ENCODE data around the gene KMO. TPM values are rescaled to one million over a fixed set of nuclear protein-coding genes. Genes with fewer than 3 reads are reported as not detected.

Gene KMO
- total RNA-seq, 1 experiment from 2014 or later: not detected

GRCh38 chr1:241518476-241519307, 13.5 kb upstream of the KMO start:
- no peak overlapping the region; a peak in 2 of 5 replicates for H3K4me3 Mint-ChIP-seq
- Histone ChIP-seq H3K56ac (ENCODE audit: insufficient read length, low read depth, low read length) (no peak overlapping the region), H3K9me3 (ENCODE audit: control insufficient read depth, low read depth, low read length) (no peaks in the 10 kb centered on the region), H3K14ac (ENCODE audit: insufficient read depth, low read length) (no peak overlapping the region), H3T11ph (ENCODE audit: low read length) (no peak overlapping the region), H2BK20ac (ENCODE audit: low read depth, low read length, poor library complexity, severe bottlenecking) (no peak overlapping the region), H3K4me2 (ENCODE audit: insufficient read depth, insufficient read length, low read length) (peak overlapping the region; percentile 94), H3K27ac (ENCODE audit: insufficient read length, low read depth, low read length) (no peak overlapping the region), H2BK12ac (ENCODE audit: insufficient read length, low read depth, low read length) (no peak overlapping the region), H2BK5ac (ENCODE audit: insufficient read length, low read length) (no peak overlapping the region), H3K18ac (ENCODE audit: insufficient read length, low read depth, low read length) (no peak overlapping the region), H4K20me1 (ENCODE audit: control insufficient read depth, insufficient read depth, insufficient read length) (no peaks in the 10 kb centered on the region), H3K79me2 (ENCODE audit: insufficient read depth, low read length) (peaks cover 2% of the 10 kb centered on the region; the same call in 1 of the 2 replicates), H3K23ac (ENCODE audit: insufficient read length, low read depth, low read length) (no peak overlapping the region), H3K4me1 (ENCODE audit: insufficient read depth, low read length) (no peaks in the 10 kb centered on the region), H4K5ac (ENCODE audit: insufficient read length, low read depth, low read length) (no peak overlapping the region), H2AK5ac (ENCODE audit: insufficient read length, low read length) (no peak overlapping the region), H4K91ac (ENCODE audit: insufficient read length, low read depth, low read length) (no peak overlapping the region), H3K23me2 (ENCODE audit: insufficient read length, low read depth, low read length, poor library complexity, severe bottlenecking) (peaks cover 5% of the 10 kb centered on the region), H3K4ac (ENCODE audit: low read depth, low read length) (no peak overlapping the region), H4K8ac (replicated peaks; ENCODE audit: insufficient read length, low read depth, low read length) (no peak overlapping the region), H3K27me3 (ENCODE audit: insufficient read depth, low read length) (no peaks in the 10 kb centered on the region), H3K79me1 (ENCODE audit: insufficient read depth, low read depth, low read length, poor library complexity, severe bottlenecking) (peaks cover 3% of the 10 kb centered on the region), H3K9ac (ENCODE audit: extremely low read depth, insufficient read length, low read length) (peak overlapping the region; percentile 56), H2BK120ac (ENCODE audit: low read depth, low read length, poor library complexity, severe bottlenecking) (no peak overlapping the region), H2BK15ac (ENCODE audit: low read depth, low read length) (no peak overlapping the region), H2AFZ (ENCODE audit: low read length) (no peak overlapping the region)
- TF ChIP-seq, protein P1, sequence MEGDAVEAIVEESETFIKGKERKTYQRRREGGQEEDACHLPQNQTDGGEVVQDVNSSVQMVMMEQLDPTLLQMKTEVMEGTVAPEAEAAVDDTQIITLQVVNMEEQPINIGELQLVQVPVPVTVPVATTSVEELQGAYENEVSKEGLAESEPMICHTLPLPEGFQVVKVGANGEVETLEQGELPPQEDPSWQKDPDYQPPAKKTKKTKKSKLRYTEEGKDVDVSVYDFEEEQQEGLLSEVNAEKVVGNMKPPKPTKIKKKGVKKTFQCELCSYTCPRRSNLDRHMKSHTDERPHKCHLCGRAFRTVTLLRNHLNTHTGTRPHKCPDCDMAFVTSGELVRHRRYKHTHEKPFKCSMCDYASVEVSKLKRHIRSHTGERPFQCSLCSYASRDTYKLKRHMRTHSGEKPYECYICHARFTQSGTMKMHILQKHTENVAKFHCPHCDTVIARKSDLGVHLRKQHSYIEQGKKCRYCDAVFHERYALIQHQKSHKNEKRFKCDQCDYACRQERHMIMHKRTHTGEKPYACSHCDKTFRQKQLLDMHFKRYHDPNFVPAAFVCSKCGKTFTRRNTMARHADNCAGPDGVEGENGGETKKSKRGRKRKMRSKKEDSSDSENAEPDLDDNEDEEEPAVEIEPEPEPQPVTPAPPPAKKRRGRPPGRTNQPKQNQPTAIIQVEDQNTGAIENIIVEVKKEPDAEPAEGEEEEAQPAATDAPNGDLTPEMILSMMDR (conservative IDR thresholded peaks at IDR 0.05): no peak
- H3K36me3 Mint-ChIP-seq (ENCODE audit: insufficient read depth in 1 of 3, low read depth in 3 of 3): peaks cover 5 to 18% (median 12%) of the 10 kb centered on the region in 3 experiments; a peak in 6 of 7 replicates
- no peaks in the 10 kb centered on the region for H3K9me3 Mint-ChIP-seq
- peak; percentile 38 for DNase-seq
- H3K27ac Mint-ChIP-seq: no peak overlapping the region; a peak in 1 of 7 replicates
- no CpG with 5 or more reads among the region's 28 CpGs for WGBS (ENCODE audit: extremely low coverage, insufficient read length, low lambda C conversion rate)
- H3K27me3 Mint-ChIP-seq (ENCODE audit: low read depth): peaks cover 11% of the 10 kb centered on the region
- peaks cover 8 to 13% of the 10 kb centered on the region in 2 experiments for H3K4me1 Mint-ChIP-seq
